ACHN (cell line): Measurements from ENCODE around the gene ETHE1.
A peak's percentile ranks its signal among the peaks of the same experiment; 100 is the strongest.
"Not testable (repeated sequence)": the region's sequence is repeated elsewhere in the genome, so short reads cannot be mapped to it uniquely, and the experiment has no call there.

Experiments used
- DNase-seq: peaks from one replicate; pipeline ENCODE4 v3.0.0-alpha.2; 2015
- in situ Hi-C: cut with HindIII; loops from 2 replicates; pipeline ENCODE4 v1.10.0; 2017; ENCODE audit warnings: low sequenced_read_pairs, low pct_ligation_motif_present, low pct_unique_long_range_greater_than_20kb

ETHE1 gene

GRCh38 chr19:43553656-43554055, 26.7 kb upstream of the ETHE1 start:
- in situ Hi-C loops: no loop called here
- no peak for DNase-seq

- in situ Hi-C loops: no loop called here
Measured at GRCh38 chr19:43552616-43553015, 25.6 kb upstream of the ETHE1 start.

GRCh38 chr19:43552198-43552450, 25.1 kb upstream of the ETHE1 start:
- no peak for DNase-seq
- in situ Hi-C loops: no loop called here

More at GRCh38 chr19:43552616-43553015, 25.6 kb upstream of the ETHE1 start:
- no peak for DNase-seq

GRCh38 chr19:43551399-43552197, 24.6 kb upstream of the ETHE1 start:
- in situ Hi-C loops: no loop called here
- DNase-seq: no peak

GRCh38 chr19:43548706-43549105, 21.7 kb upstream of the ETHE1 start:
- no peak for DNase-seq
- in situ Hi-C loops: no loop called here

GRCh38 chr19:43547926-43548325, 20.9 kb upstream of the ETHE1 start:
- DNase-seq, in situ Hi-C loops: not testable (repeated sequence)

GRCh38 chr19:43546581-43546980, 19.6 kb upstream of the ETHE1 start:
- no peak for DNase-seq
- in situ Hi-C loops: no loop called here

GRCh38 chr19:43545981-43546380, 19.0 kb upstream of the ETHE1 start:
- in situ Hi-C loops: no loop called here
- DNase-seq: no peak

GRCh38 chr19:43545276-43545675, 18.3 kb upstream of the ETHE1 start:
- in situ Hi-C loops: no loop called here
- DNase-seq: no peak

- no peak for DNase-seq
- in situ Hi-C loops: no loop called here
Measured at GRCh38 chr19:43544077-43544476, 17.1 kb upstream of the ETHE1 start.

GRCh38 chr19:43541920-43542650, 15.1 kb upstream of the ETHE1 start:
- in situ Hi-C loops: no loop called here
- no peak for DNase-seq

GRCh38 chr19:43540381-43540780, 13.4 kb upstream of the ETHE1 start:
- DNase-seq: no peak
- in situ Hi-C loops: no loop called here

GRCh38 chr19:43538922-43539321, 11.9 kb upstream of the ETHE1 start:
- in situ Hi-C loops: no loop called here
- no peak for DNase-seq

GRCh38 chr19:43534816-43535761, 8.1 kb upstream of the ETHE1 start:
- peak; percentile 28 for DNase-seq
- in situ Hi-C loops: no loop called here

- in situ Hi-C loops: no loop called here
Measured at GRCh38 chr19:43534305-43534815, 7.4 kb upstream of the ETHE1 start.

GRCh38 chr19:43533546-43534304, 6.7 kb upstream of the ETHE1 start:
- peak; percentile 95 for DNase-seq
- in situ Hi-C loops: no loop called here

More at GRCh38 chr19:43534305-43534815, 7.4 kb upstream of the ETHE1 start:
- DNase-seq: no peak

- in situ Hi-C loops: no loop called here
- DNase-seq: peak; percentile 91
Measured at GRCh38 chr19:43532962-43533545, 6.1 kb upstream of the ETHE1 start, which contains the start of gene ZNF575. Gene ZNF575, plus strand, starts transcription at chr19:43533188. Its CDS starts 1,235 bp downstream, at chr19:43534423.

GRCh38 chr19:43532571-43532961, 5.6 kb upstream of the ETHE1 start:
- DNase-seq: peak; percentile 69
- in situ Hi-C loops: no loop called here
